Activated B cell treated with CpG ODN at 0.5 μM for 24 hours (primary cell): ENCODE measurements around the gene THSD4. TPM values are rescaled to one million over a fixed set of nuclear protein-coding genes. Genes with fewer than 3 reads are reported as not detected.
"Not testable (repeated sequence)": the region's sequence is repeated elsewhere in the genome, so short reads cannot be mapped to it uniquely, and the experiment has no call there.

ENCODE experiments used
- ATAC-seq: fragments of 200-7000 bp; cut with Tn5 transposase; one replicate; pipeline ENCODE4 v1.10.0; 2021; ENCODE audit warnings: low read depth, mild to moderate bottlenecking, moderate library complexity
- CTCF ChIA-PET: fragments of 350-600 bp; sonication (Branson Sonifier 250); formaldehyde crosslinking; loops from one replicate; lab custom pipeline; 2021; ENCODE audit warnings: antibody characterized with exemption; lab: Charles Lee
- POLR2A ChIA-PET: fragments of 350-600 bp; sonication (Branson Sonifier 250); formaldehyde crosslinking; loops from one replicate; lab custom pipeline; 2021; ENCODE audit warnings: antibody characterized with exemption; lab: Charles Lee
- DNase-seq: peaks from one replicate; pipeline ENCODE4 v3.0.0; 2022
- H3K27ac Mint-ChIP-seq: one replicate; pipeline ENCODE4 v1.8.0; 2020; ENCODE audit warnings: mixed read lengths
- H3K27me3 Mint-ChIP-seq: one replicate; pipeline ENCODE4 v1.8.0; 2021; ENCODE audit warnings: mixed read lengths
- H3K36me3 Mint-ChIP-seq: one replicate; pipeline ENCODE4 v1.8.0; 2021; ENCODE audit warnings: low read depth, mixed read lengths
- H3K4me1 Mint-ChIP-seq: one replicate; pipeline ENCODE4 v1.8.0; 2021; ENCODE audit warnings: mixed read lengths
- H3K4me3 Mint-ChIP-seq: one replicate; pipeline ENCODE4 v1.8.0; 2020; ENCODE audit warnings: mild to moderate bottlenecking, mixed read lengths
- H3K9me3 Mint-ChIP-seq: one replicate; pipeline ENCODE4 v1.8.0; 2020; ENCODE audit warnings: mixed read lengths
- intact Hi-C: fragments of 100-400 bp; cut with micrococcal nuclease; formaldehyde crosslinking; loops from one replicate; pipeline ENCODE4 v1.15.1; 2024
- total RNA-seq: library from RNA; stranded (reverse); gene quantifications from 2 replicates; pipeline ENCODE4 v1.2.3, GENCODE V29; 2022
- TF ChIP-seq, protein P1 (sequence below): fragments of 200-600 bp; IDR thresholded peaks from one replicate; pipeline ENCODE4 v1.8.0; 2022; ENCODE audit warnings: antibody characterized with exemption, mild to moderate bottlenecking

THSD4 gene
- total RNA-seq, 1 donor from 2014 or later: not detected

DNA sequence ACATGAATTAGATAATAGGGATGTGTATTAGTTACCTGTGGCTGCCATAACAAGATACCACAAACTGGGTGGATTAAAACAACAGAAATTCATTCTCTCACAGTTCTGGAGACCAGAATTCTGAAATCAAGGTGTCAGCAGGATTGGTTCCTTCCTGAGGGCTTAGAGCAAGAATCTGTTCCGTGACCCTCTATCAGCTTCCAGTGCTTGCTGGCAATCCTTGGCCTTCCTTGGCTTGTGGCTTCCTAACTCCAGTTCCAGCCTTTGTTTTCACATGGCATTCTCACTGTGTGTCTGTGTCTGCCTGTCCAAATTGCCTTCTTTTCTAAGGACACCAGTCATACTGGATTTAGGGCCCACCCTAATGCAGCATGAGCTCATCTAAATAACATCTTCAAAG is 600.6 kb downstream of the THSD4 start:
- no peak for DNase-seq
- intact Hi-C loops: no loop called here
- POLR2A ChIA-PET: no interaction called here
- Mint-ChIP-seq H3K4me1 (no peaks in the 10 kb centered on the region), H3K27me3 (peaks cover 16% of the 10 kb centered on the region), H3K36me3 (no peaks in the 10 kb centered on the region), H3K9me3 (no peaks in the 10 kb centered on the region), H3K4me3 (no peak overlapping the region), H3K27ac (no peak overlapping the region)
- CTCF ChIA-PET: no interaction called here
- ATAC-seq: no peak
- TF ChIP-seq, protein P1, sequence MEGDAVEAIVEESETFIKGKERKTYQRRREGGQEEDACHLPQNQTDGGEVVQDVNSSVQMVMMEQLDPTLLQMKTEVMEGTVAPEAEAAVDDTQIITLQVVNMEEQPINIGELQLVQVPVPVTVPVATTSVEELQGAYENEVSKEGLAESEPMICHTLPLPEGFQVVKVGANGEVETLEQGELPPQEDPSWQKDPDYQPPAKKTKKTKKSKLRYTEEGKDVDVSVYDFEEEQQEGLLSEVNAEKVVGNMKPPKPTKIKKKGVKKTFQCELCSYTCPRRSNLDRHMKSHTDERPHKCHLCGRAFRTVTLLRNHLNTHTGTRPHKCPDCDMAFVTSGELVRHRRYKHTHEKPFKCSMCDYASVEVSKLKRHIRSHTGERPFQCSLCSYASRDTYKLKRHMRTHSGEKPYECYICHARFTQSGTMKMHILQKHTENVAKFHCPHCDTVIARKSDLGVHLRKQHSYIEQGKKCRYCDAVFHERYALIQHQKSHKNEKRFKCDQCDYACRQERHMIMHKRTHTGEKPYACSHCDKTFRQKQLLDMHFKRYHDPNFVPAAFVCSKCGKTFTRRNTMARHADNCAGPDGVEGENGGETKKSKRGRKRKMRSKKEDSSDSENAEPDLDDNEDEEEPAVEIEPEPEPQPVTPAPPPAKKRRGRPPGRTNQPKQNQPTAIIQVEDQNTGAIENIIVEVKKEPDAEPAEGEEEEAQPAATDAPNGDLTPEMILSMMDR: no peak

DNA sequence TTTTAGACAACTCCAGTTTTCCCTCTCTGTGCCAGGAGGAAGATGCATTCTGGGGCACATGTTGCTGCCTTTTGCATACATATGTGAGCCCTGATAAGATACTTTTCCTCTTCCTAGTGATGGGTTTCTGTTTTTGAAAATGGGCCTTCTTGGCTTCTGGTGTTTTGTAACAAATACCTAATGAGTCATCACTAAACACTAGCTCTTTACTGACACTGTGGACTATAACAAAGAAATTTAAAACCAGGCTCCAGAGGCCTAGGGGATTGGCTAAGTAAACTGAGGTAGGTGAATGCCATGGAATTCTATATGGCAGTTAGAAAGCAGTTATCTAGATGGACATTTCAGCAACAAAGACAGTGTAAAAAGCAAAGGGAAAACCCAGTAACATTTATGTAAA is 601.7 kb downstream of the THSD4 start:
- Mint-ChIP-seq H3K4me3 (no peak overlapping the region), H3K27ac (no peak overlapping the region), H3K36me3 (no peaks in the 10 kb centered on the region), H3K9me3 (no peaks in the 10 kb centered on the region), H3K27me3 (peaks cover 16% of the 10 kb centered on the region), H3K4me1 (no peaks in the 10 kb centered on the region)
- ChIA-PET POLR2A (no interaction called here), CTCF (no interaction called here)
- DNase-seq: no peak
- intact Hi-C loops: no loop called here
- TF ChIP-seq, protein P1: no peak
- ATAC-seq: no peak

- H3K4me3 Mint-ChIP-seq: no peak overlapping the region
- H3K4me1 Mint-ChIP-seq: no peaks in the 10 kb centered on the region
- no peak for DNase-seq
- CTCF ChIA-PET: no interaction called here
- intact Hi-C loops: no loop called here
- no peaks in the 10 kb centered on the region for H3K9me3 Mint-ChIP-seq
- TF ChIP-seq, protein P1: no peak
- no peak overlapping the region for H3K27ac Mint-ChIP-seq
- peaks cover 13% of the 10 kb centered on the region for H3K27me3 Mint-ChIP-seq
- no peak for ATAC-seq
- POLR2A ChIA-PET: no interaction called here
- no peaks in the 10 kb centered on the region for H3K36me3 Mint-ChIP-seq
Observed at GRCh38 chr15:71718116-71718910, 603.0 kb downstream of the THSD4 start.

DNA sequence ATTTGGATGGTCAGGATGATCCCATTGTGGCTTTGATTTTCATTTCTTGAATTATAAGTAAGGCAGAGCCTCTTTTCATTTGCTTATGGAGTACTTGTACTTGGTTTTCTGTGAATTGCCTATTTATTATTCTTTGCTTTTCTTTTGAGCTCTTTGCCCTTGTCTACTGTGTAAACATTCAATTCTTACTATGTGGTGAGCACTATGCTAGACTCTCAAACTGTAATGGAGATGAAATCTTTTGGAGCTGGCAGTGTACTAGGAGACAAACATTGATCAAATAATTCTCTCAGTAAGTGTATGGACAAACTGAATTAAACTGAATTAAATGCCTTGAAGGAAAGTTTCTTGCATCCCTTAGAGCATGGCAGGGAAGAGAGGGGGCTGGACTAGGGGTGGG is 608.1 kb downstream of the THSD4 start:
- intact Hi-C loops: no loop called here
- Mint-ChIP-seq H3K4me1 (no peaks in the 10 kb centered on the region), H3K36me3 (no peaks in the 10 kb centered on the region), H3K4me3 (no peak overlapping the region), H3K9me3 (no peaks in the 10 kb centered on the region), H3K27ac (no peak overlapping the region), H3K27me3 (peaks cover 13% of the 10 kb centered on the region)
- TF ChIP-seq, protein P1: no peak
- ChIA-PET CTCF (no interaction called here), POLR2A (no interaction called here)
- DNase-seq (no peak), ATAC-seq (no peak)

GRCh38 chr15:71725207-71725955 is 610.1 kb downstream of the THSD4 start:
- H3K27ac Mint-ChIP-seq, CTCF ChIA-PET, intact Hi-C loops, H3K36me3 Mint-ChIP-seq, H3K4me3 Mint-ChIP-seq, H3K4me1 Mint-ChIP-seq, POLR2A ChIA-PET, DNase-seq, ATAC-seq, H3K9me3 Mint-ChIP-seq: not testable (repeated sequence)
- peaks cover 12% of the 10 kb centered on the region for H3K27me3 Mint-ChIP-seq
